CD4-positive, CD25-positive, alpha-beta regulatory T cell (primary cell): ENCODE measurements around the gene DGCR2. TPM values are rescaled to one million over a fixed set of nuclear protein-coding genes. Genes with fewer than 3 reads are reported as not detected.
"Not testable (repeated sequence)": the region's sequence is repeated elsewhere in the genome, so short reads cannot be mapped to it uniquely, and the experiment has no call there.

ENCODE experiments used
- ATAC-seq, 2 donors: fragments of 150-1000 bp; cut with Tn5 transposase; one replicate each; pipeline ENCODE4 v1.10.0; 2021; ENCODE audit warnings: low read depth in 2 of 2, moderate number of reproducible peaks in 2 of 2, moderate library complexity in 1 of 2
- DNase-seq, 3 donors: peaks; one replicate each; pipeline versions ENCODE4 v3.0.0 to v3.0.0-alpha.2; 2012 to 2022; ENCODE audit warnings: mixed read lengths in 1 of 3
- H3K27ac ChIP-seq: one replicate; pipeline ENCODE4 v1.7.0; 2013; ENCODE audit warnings: mild to moderate bottlenecking, low read length; ENCODE audit not compliant: insufficient read depth, poor library complexity, severe bottlenecking
- H3K27me3 ChIP-seq: one replicate; pipeline ENCODE4 v1.7.0; 2013; ENCODE audit warnings: low read length; ENCODE audit not compliant: control insufficient read depth, insufficient read depth
- H3K36me3 ChIP-seq: one replicate; pipeline ENCODE4 v1.7.0; 2013; ENCODE audit warnings: mild to moderate bottlenecking, low read length, moderate library complexity; ENCODE audit not compliant: control insufficient read depth, insufficient read depth
- H3K4me1 ChIP-seq: 2 replicates; pipeline ENCODE4 v1.7.0; 2013; ENCODE audit warnings: mild to moderate bottlenecking, low read length; ENCODE audit not compliant: insufficient read depth, control insufficient read depth, poor library complexity, severe bottlenecking
- H3K4me3 ChIP-seq: one replicate; pipeline ENCODE4 v1.7.0; 2013; ENCODE audit warnings: low read depth, mild to moderate bottlenecking, low read length, moderate library complexity
- H3K9me3 ChIP-seq, 2 experiments: 1 replicate in 1 of 2; 2 replicates in 1 of 2; pipeline ENCODE4 v1.7.0; 2013; ENCODE audit warnings: low read length in 2 of 2, mild to moderate bottlenecking in 1 of 2, moderate library complexity in 1 of 2; ENCODE audit not compliant: control insufficient read depth in 2 of 2
- H3K27ac Mint-ChIP-seq, 3 donors: one replicate each; pipeline ENCODE4 v1.8.0; 2020 to 2022; ENCODE audit warnings: mild to moderate bottlenecking in 3 of 3, mixed read lengths in 3 of 3, moderate library complexity in 2 of 3
- H3K27me3 Mint-ChIP-seq: one replicate; pipeline ENCODE4 v1.8.0; 2022; ENCODE audit warnings: mild to moderate bottlenecking, mixed read lengths
- H3K36me3 Mint-ChIP-seq: one replicate; pipeline ENCODE4 v1.8.0; 2020; ENCODE audit warnings: mixed read lengths
- H3K4me1 Mint-ChIP-seq, 4 donors: one replicate each; pipeline ENCODE4 v1.8.0; 2020 to 2022; ENCODE audit warnings: mixed read lengths in 4 of 4, mild to moderate bottlenecking in 1 of 4
- H3K4me3 Mint-ChIP-seq, 4 donors: one replicate each; pipeline ENCODE4 v1.8.0; 2020 to 2022; ENCODE audit warnings: mild to moderate bottlenecking in 4 of 4, mixed read lengths in 4 of 4, moderate library complexity in 3 of 4
- H3K9me3 Mint-ChIP-seq, 7 donors: one replicate each; pipeline ENCODE4 v1.8.0; 2020 to 2022; ENCODE audit warnings: mixed read lengths in 7 of 7, mild to moderate bottlenecking in 3 of 7, moderate library complexity in 2 of 7
- polyA plus RNA-seq, 4 donors: library from polyadenylated mRNA; unstranded; fragments of 300-500 nt; fragmentation: Illumina TruSeq; gene quantifications; one replicate each; pipeline ENCODE4 v1.2.3, GENCODE V29; 2021
- total RNA-seq: library from RNA; stranded (reverse); gene quantifications from one replicate; pipeline ENCODE4 v1.2.3, GENCODE V29; 2022

DGCR2 gene
- total and polyA plus RNA-seq, 5 donors from 2014 or later: 51.8 to 75.2 (median 58.4) TPM

- H3K9me3 ChIP-seq: no peaks in the 10 kb centered on the region
- H3K4me3 ChIP-seq: no peak overlapping the region
- no peak overlapping the region for H3K4me3 Mint-ChIP-seq
- no peaks in the 10 kb centered on the region for H3K27me3 Mint-ChIP-seq
- H3K36me3 ChIP-seq: peaks cover 49% of the 10 kb centered on the region
- H3K27me3 ChIP-seq: no peaks in the 10 kb centered on the region
- H3K36me3 Mint-ChIP-seq: peaks cover 21% of the 10 kb centered on the region
- DNase-seq (no peak), ATAC-seq (no peak)
- H3K27ac Mint-ChIP-seq: no peak overlapping the region
- H3K9me3 Mint-ChIP-seq: no peaks in the 10 kb centered on the region
- H3K4me1 Mint-ChIP-seq: peaks cover 5 to 29% (median 17%) of the 10 kb centered on the region in 4 donors
- no peaks in the 10 kb centered on the region for H3K4me1 ChIP-seq
- H3K27ac ChIP-seq: no peak overlapping the region
Observed at GRCh38 chr22:19080853-19081252, 41.4 kb downstream of the DGCR2 start.

- Mint-ChIP-seq H3K4me3 (no peak overlapping the region), H3K27me3 (no peaks in the 10 kb centered on the region), H3K36me3 (peaks cover 16% of the 10 kb centered on the region), H3K4me1 (peaks cover 11 to 26% (median 13%) of the 10 kb centered on the region in 4 donors), H3K27ac (peak overlapping the region in 1 of 3 donors; percentile 51), H3K9me3 (no peaks in the 10 kb centered on the region)
- Histone ChIP-seq H3K36me3 (peaks cover 40% of the 10 kb centered on the region), H3K27me3 (no peaks in the 10 kb centered on the region), H3K4me3 (no peak overlapping the region), H3K9me3 (no peaks in the 10 kb centered on the region), H3K27ac (no peak overlapping the region), H3K4me1 (no peaks in the 10 kb centered on the region)
- DNase-seq (no peak), ATAC-seq (no peak)
Observed at GRCh38 chr22:19079691-19080090, 42.5 kb downstream of the DGCR2 start.

- Mint-ChIP-seq H3K27ac (peak overlapping the region; percentile 29 to 47 (median 29)), H3K27me3 (no peaks in the 10 kb centered on the region), H3K4me1 (peaks cover 19 to 34% (median 26%) of the 10 kb centered on the region in 4 donors), H3K36me3 (peaks cover 22% of the 10 kb centered on the region), H3K9me3 (no peaks in the 10 kb centered on the region), H3K4me3 (no peak overlapping the region)
- no peak overlapping the region for H3K27ac ChIP-seq
- DNase-seq (no peak), ATAC-seq (no peak)
- H3K27me3 ChIP-seq: no peaks in the 10 kb centered on the region
- no peaks in the 10 kb centered on the region for H3K9me3 ChIP-seq
- H3K4me1 ChIP-seq: no peaks in the 10 kb centered on the region
- peaks cover 37% of the 10 kb centered on the region for H3K36me3 ChIP-seq
- no peak overlapping the region for H3K4me3 ChIP-seq
Observed at GRCh38 chr22:19075404-19075803, 46.8 kb downstream of the DGCR2 start.

- not testable (repeated sequence) for DNase-seq, H3K27ac ChIP-seq, H3K4me3 Mint-ChIP-seq, H3K9me3 Mint-ChIP-seq, H3K27me3 Mint-ChIP-seq, H3K4me1 ChIP-seq, H3K4me3 ChIP-seq, H3K27me3 ChIP-seq, ATAC-seq, H3K9me3 ChIP-seq
- H3K4me1 Mint-ChIP-seq: peaks cover 14 to 34% (median 20%) of the 10 kb centered on the region in 4 donors
- H3K36me3 Mint-ChIP-seq: peaks cover 28% of the 10 kb centered on the region
- peak overlapping the region in 1 of 3 donors; percentile 28 for H3K27ac Mint-ChIP-seq
- peaks cover 46% of the 10 kb centered on the region for H3K36me3 ChIP-seq
Observed at GRCh38 chr22:19072853-19073252, 49.4 kb downstream of the DGCR2 start.

GRCh38 chr22:19070397-19071169 lies 51.6 kb downstream of the DGCR2 start:
- no peaks in the 10 kb centered on the region for H3K4me1 ChIP-seq
- no peaks in the 10 kb centered on the region for H3K27me3 ChIP-seq
- Mint-ChIP-seq H3K27me3 (no peaks in the 10 kb centered on the region), H3K4me1 (peaks cover 13 to 31% (median 19%) of the 10 kb centered on the region in 4 donors), H3K4me3 (no peak overlapping the region), H3K27ac (peak overlapping the region in 2 of 3 donors; percentile 31 to 77), H3K36me3 (peaks cover 30% of the 10 kb centered on the region), H3K9me3 (no peaks in the 10 kb centered on the region)
- no peak overlapping the region for H3K4me3 ChIP-seq
- no peak overlapping the region for H3K27ac ChIP-seq
- DNase-seq: no peak
- H3K36me3 ChIP-seq: peaks cover 67% of the 10 kb centered on the region
- H3K9me3 ChIP-seq: no peaks in the 10 kb centered on the region
- ATAC-seq: no peak

- no peaks in the 10 kb centered on the region for H3K27me3 Mint-ChIP-seq
- Histone ChIP-seq H3K4me1 (no peaks in the 10 kb centered on the region), H3K27me3 (no peaks in the 10 kb centered on the region), H3K4me3 (no peak overlapping the region), H3K36me3 (peaks cover 79% of the 10 kb centered on the region), H3K9me3 (no peaks in the 10 kb centered on the region), H3K27ac (no peak overlapping the region)
- H3K4me1 Mint-ChIP-seq: peaks cover 8 to 27% (median 15%) of the 10 kb centered on the region in 4 donors
- H3K27ac Mint-ChIP-seq: no peak overlapping the region
- no peak overlapping the region for H3K4me3 Mint-ChIP-seq
- peaks cover 31% of the 10 kb centered on the region for H3K36me3 Mint-ChIP-seq
- H3K9me3 Mint-ChIP-seq: no peaks in the 10 kb centered on the region
- ATAC-seq (no peak), DNase-seq (no peak)
Observed at GRCh38 chr22:19069451-19069850, 52.8 kb downstream of the DGCR2 start.

- Histone ChIP-seq H3K9me3 (no peaks in the 10 kb centered on the region), H3K4me3 (no peak overlapping the region), H3K27me3 (no peaks in the 10 kb centered on the region), H3K4me1 (no peaks in the 10 kb centered on the region), H3K36me3 (peaks cover 85% of the 10 kb centered on the region), H3K27ac (no peak overlapping the region)
- Mint-ChIP-seq H3K4me1 (peaks cover 8 to 26% (median 13%) of the 10 kb centered on the region in 4 donors), H3K27ac (no peak overlapping the region), H3K27me3 (no peaks in the 10 kb centered on the region), H3K4me3 (no peak overlapping the region), H3K9me3 (no peaks in the 10 kb centered on the region), H3K36me3 (peaks cover 31% of the 10 kb centered on the region)
- no peak for DNase-seq
- ATAC-seq: no peak
Observed at GRCh38 chr22:19068784-19069271, 53.4 kb downstream of the DGCR2 start.
